GM21360 (cell line): ENCODE measurements around the gene NUMB.

Source experiments
- ATAC-seq: cut with Tn5 transposase; IDR thresholded peaks from one replicate; pipeline ENCODE4 v1.9.1; 2021; ENCODE audit warnings: mild to moderate bottlenecking, moderate library complexity; ENCODE audit not compliant: unreplicated experiment

The NUMB gene

GRCh38 chr14:73249108-73249507 is 209.2 kb downstream of the NUMB start:
- no peak for ATAC-seq

GRCh38 chr14:73248108-73248868 is 210.1 kb downstream of the NUMB start:
- ATAC-seq: no peak

GRCh38 chr14:73246387-73247150 is 211.8 kb downstream of the NUMB start:
- no peak for ATAC-seq

- ATAC-seq: no peak
Observed at GRCh38 chr14:73245480-73246325, 212.6 kb downstream of the NUMB start.

- ATAC-seq: no peak
Observed at GRCh38 chr14:73244541-73245290, 213.6 kb downstream of the NUMB start.

- no peak for ATAC-seq
Observed at GRCh38 chr14:73243748-73244147, 214.6 kb downstream of the NUMB start.

- no peak for ATAC-seq
Observed at GRCh38 chr14:73243341-73243740, 215.0 kb downstream of the NUMB start.

- ATAC-seq: no peak
Observed at GRCh38 chr14:73242357-73242901, 215.9 kb downstream of the NUMB start.

- ATAC-seq: no peak
Observed at GRCh38 chr14:73241481-73242165, 216.7 kb downstream of the NUMB start.

- ATAC-seq: no peak
Observed at GRCh38 chr14:73240816-73241480, 217.4 kb downstream of the NUMB start.

- no peak for ATAC-seq
Observed at GRCh38 chr14:73239393-73240241, 218.7 kb downstream of the NUMB start.

GRCh38 chr14:73238941-73239340 is 219.4 kb downstream of the NUMB start:
- ATAC-seq: no peak

GRCh38 chr14:73238424-73238852 is 219.9 kb downstream of the NUMB start:
- no peak for ATAC-seq

- no peak for ATAC-seq
Observed at GRCh38 chr14:73237786-73238423, 220.4 kb downstream of the NUMB start.

GRCh38 chr14:73237219-73237785 is 221.0 kb downstream of the NUMB start, which contains the start of gene PAPLN:
PAPLN (plus strand) TSS chr14:73237506; CDS start chr14:73239779, 2,273 bp downstream.
- ATAC-seq: no peak

GRCh38 chr14:73236752-73237218 is 221.6 kb downstream of the NUMB start:
- no peak for ATAC-seq

GRCh38 chr14:73236157-73236556 is 222.2 kb downstream of the NUMB start:
- no peak for ATAC-seq
